GM23338 (cell line): ENCODE measurements around the gene EXOC4. TPM values are rescaled to one million over a fixed set of nuclear protein-coding genes. Genes with fewer than 3 reads are reported as not detected.

Experiments
- ATAC-seq: fragments of 200-7000 bp; cut with Tn5 transposase; 3 replicates; pipeline ENCODE4 v1.9.1; 2020
- DNase-seq: peaks from one replicate; pipeline ENCODE4 v3.0.0-alpha.2; 2015; ENCODE audit warnings: low spot score
- H2AFZ ChIP-seq: fragments of 200-600 bp; sonication (generic); 2 replicates; pipeline ENCODE4 v1.8.0; 2016; ENCODE audit warnings: antibody characterized with exemption, mild to moderate bottlenecking, moderate library complexity
- H3F3A ChIP-seq: fragments of 200-600 bp; sonication (generic); replicated peaks from 2 replicates; pipeline ENCODE4 v1.8.0; 2017; ENCODE audit warnings: antibody characterized with exemption, mixed run types, low read depth
- H3K27ac ChIP-seq: fragments of 200-600 bp; sonication (generic); 2 replicates; pipeline ENCODE4 v1.6.1; 2016; ENCODE audit warnings: low read depth
- H3K27me3 ChIP-seq: fragments of 200-600 bp; sonication (generic); 2 replicates; pipeline ENCODE4 v1.8.0; 2016; ENCODE audit warnings: mild to moderate bottlenecking, mixed run types, moderate library complexity; ENCODE audit not compliant: insufficient read depth
- H3K36me3 ChIP-seq: fragments of 200-600 bp; sonication (generic); 2 replicates; pipeline ENCODE4 v1.8.0; 2016; ENCODE audit warnings: mild to moderate bottlenecking; ENCODE audit not compliant: insufficient read depth
- H3K4me1 ChIP-seq: fragments of 200-600 bp; sonication (generic); 2 replicates; pipeline ENCODE4 v1.8.0; 2016; ENCODE audit warnings: mild to moderate bottlenecking, moderate library complexity; ENCODE audit not compliant: insufficient read depth
- H3K4me2 ChIP-seq: fragments of 200-600 bp; sonication (generic); 2 replicates; pipeline ENCODE4 v1.7.1; 2017; ENCODE audit warnings: mixed run types
- H3K4me3 ChIP-seq: fragments of 200-600 bp; sonication (generic); 2 replicates; pipeline ENCODE4 v1.6.1; 2016; ENCODE audit warnings: mixed run types
- H3K79me2 ChIP-seq: fragments of 200-600 bp; sonication (generic); replicated peaks from 2 replicates; pipeline ENCODE4 v1.8.0; 2017; ENCODE audit warnings: mild to moderate bottlenecking; ENCODE audit not compliant: insufficient read depth
- H3K9me2 ChIP-seq: fragments of 200-600 bp; sonication (generic); 2 replicates; pipeline ENCODE4 v1.8.0; 2017; ENCODE audit not compliant: insufficient read depth
- H4K20me1 ChIP-seq: fragments of 200-600 bp; sonication (generic); replicated peaks from 2 replicates; pipeline ENCODE4 v1.8.0; 2017; ENCODE audit warnings: mild to moderate bottlenecking; ENCODE audit not compliant: insufficient read depth
- H3K27ac Mint-ChIP-seq: 2 replicates; pipeline ENCODE4 v1.8.0; 2020; ENCODE audit warnings: inconsistent platforms, mild to moderate bottlenecking, moderate library complexity, mixed read lengths
- H3K27me3 Mint-ChIP-seq: 3 replicates; pipeline ENCODE4 v1.8.0; 2022; ENCODE audit warnings: low read depth, mild to moderate bottlenecking, moderate library complexity, mixed read lengths, inconsistent platforms; ENCODE audit not compliant: insufficient read depth, poor library complexity
- H3K36me3 Mint-ChIP-seq: 3 replicates; pipeline ENCODE4 v1.8.0; 2021; ENCODE audit warnings: low read depth, mild to moderate bottlenecking, inconsistent platforms, moderate library complexity, mixed read lengths
- H3K4me1 Mint-ChIP-seq: 3 replicates; pipeline ENCODE4 v1.8.0; 2020; ENCODE audit warnings: mild to moderate bottlenecking, inconsistent platforms, mixed read lengths
- H3K4me3 Mint-ChIP-seq: 3 replicates; pipeline ENCODE4 v1.8.0; 2021; ENCODE audit warnings: moderate library complexity, mild to moderate bottlenecking, inconsistent platforms, mixed read lengths
- H3K9me3 Mint-ChIP-seq: 3 replicates; pipeline ENCODE4 v1.8.0; 2020; ENCODE audit warnings: moderate library complexity, mild to moderate bottlenecking, inconsistent platforms, mixed read lengths
- CTCF ChIP-seq, 2 experiments: fragments of 200-600 bp in 1 of 2; sonication (generic) in 1 of 2; conservative IDR thresholded peaks; 2 replicates each; pipeline versions ENCODE4 v1.5.1 to v1.6.1; 2016 to 2017; ENCODE audit warnings: antibody characterized with exemption in 2 of 2, low read depth in 2 of 2, mild to moderate bottlenecking in 2 of 2, moderate library complexity in 1 of 2
- EZH2 ChIP-seq: fragments of 200-600 bp; sonication (generic); IDR thresholded peaks from one replicate; pipeline ENCODE4 v1.8.0; 2017; ENCODE audit warnings: antibody characterized with exemption, mild to moderate bottlenecking, low read depth; ENCODE audit not compliant: unreplicated experiment
- EZH2phosphoT487 ChIP-seq: fragments of 200-600 bp; sonication (generic); IDR thresholded peaks from one replicate; pipeline ENCODE4 v1.8.1; 2018; ENCODE audit warnings: antibody characterized with exemption; ENCODE audit not compliant: unreplicated experiment
- JUNB ChIP-seq: IDR thresholded peaks from one replicate; pipeline ENCODE4 v1.6.1; 2016; ENCODE audit warnings: antibody characterized with exemption; ENCODE audit not compliant: unreplicated experiment
- POLR2AphosphoS5 ChIP-seq: IDR thresholded peaks from 2 replicates; pipeline ENCODE4 v1.6.1; 2016; ENCODE audit warnings: antibody characterized with exemption, low read depth
- STAT1 ChIP-seq: IDR thresholded peaks from one replicate; pipeline ENCODE4 v1.6.1; 2016; ENCODE audit warnings: antibody characterized with exemption; ENCODE audit not compliant: unreplicated experiment
- ZNF114 ChIP-seq: fragments of 250-450 bp; sonication (Bioruptor Pico); IDR thresholded peaks from 2 replicates; pipeline ENCODE4 v1.5.0; 2020; ENCODE audit warnings: mild to moderate bottlenecking, moderate library complexity
- polyA plus RNA-seq: library from polyadenylated mRNA; unstranded; fragments of >200 nt; fragmentation: Nextera tagmentation; extraction: Ambion mirVana; gene quantifications from 2 replicates; pipeline ENCODE4 v1.2.1, GENCODE V29; 2016
- total RNA-seq: library from RNA; depleted of rRNA; stranded (reverse); fragments of >200 nt; shearing (Covaris generic); gene quantifications from 2 replicates; pipeline ENCODE4 v1.2.3, GENCODE V29; 2014
- TF ChIP-seq, protein P1 (sequence below): IDR thresholded peaks from 2 replicates; pipeline ENCODE4 v1.6.1; 2016; ENCODE audit warnings: antibody characterized with exemption

The EXOC4 gene
- total and polyA plus RNA-seq, 2 experiments from 2014 or later: 37.5 to 52.7 TPM

- TF ChIP-seq STAT1: no peak
- TF ChIP-seq EZH2: no peak
- TF ChIP-seq POLR2AphosphoS5: no peak
- no peak for TF ChIP-seq JUNB
These were observed 340.7 kb downstream of the EXOC4 start (continued) for GRCh38 chr7:133593561-133593960.

DNA sequence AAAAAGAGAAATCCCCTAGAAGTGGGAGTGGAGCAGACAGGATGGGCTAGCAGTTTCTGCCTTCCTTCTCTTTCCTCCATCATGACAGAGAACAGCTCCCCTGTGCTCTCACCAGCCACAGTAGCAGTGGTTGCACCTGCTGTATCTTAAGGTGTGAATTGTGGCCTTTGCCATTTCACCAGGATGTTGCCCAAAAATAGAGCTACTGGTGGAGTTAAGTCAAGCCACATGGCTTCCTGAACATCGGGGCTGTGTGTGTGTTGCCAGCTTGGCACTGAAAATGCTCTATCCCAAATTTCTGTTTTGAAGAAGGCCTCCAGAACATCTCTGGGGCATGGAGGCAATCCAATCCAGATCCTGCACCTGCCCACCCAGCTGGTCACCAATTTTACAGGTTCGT lies 348.7 kb downstream of the EXOC4 start:
- no peak for TF ChIP-seq EZH2phosphoT487
- DNase-seq (no peak), ATAC-seq (no peak)
- no peaks in the 10 kb centered on the region for H3K36me3 Mint-ChIP-seq
- H3K27me3 Mint-ChIP-seq: no peaks in the 10 kb centered on the region
- Histone ChIP-seq H4K20me1 (no peaks in the 10 kb centered on the region), H3K4me1 (no peaks in the 10 kb centered on the region), H3F3A (no peaks in the 10 kb centered on the region), H3K27ac (no peak overlapping the region), H3K9me2 (no peaks in the 10 kb centered on the region), H3K27me3 (no peaks in the 10 kb centered on the region), H3K4me3 (no peak overlapping the region), H3K4me2 (no peak overlapping the region), H3K79me2 (no peaks in the 10 kb centered on the region), H3K36me3 (no peaks in the 10 kb centered on the region), H2AFZ (no peak overlapping the region)
- no peak overlapping the region for H3K4me3 Mint-ChIP-seq
- no peaks in the 10 kb centered on the region for H3K9me3 Mint-ChIP-seq
- H3K4me1 Mint-ChIP-seq: peaks cover 10% of the 10 kb centered on the region; the same call in 2 of the 3 replicates
- no peak overlapping the region for H3K27ac Mint-ChIP-seq

GRCh38 chr7:133602291-133602690 lies 349.4 kb downstream of the EXOC4 start:
- H3K4me3 ChIP-seq: no peak overlapping the region
- H3K36me3 ChIP-seq: no peaks in the 10 kb centered on the region
- H3K27ac ChIP-seq: no peak overlapping the region
- H3K4me3 Mint-ChIP-seq: no peak overlapping the region
- no peak overlapping the region for H3K27ac Mint-ChIP-seq
- H4K20me1 ChIP-seq: no peaks in the 10 kb centered on the region
- H3K27me3 Mint-ChIP-seq: no peaks in the 10 kb centered on the region
- no peaks in the 10 kb centered on the region for H3K36me3 Mint-ChIP-seq
- H3K27me3 ChIP-seq: no peaks in the 10 kb centered on the region
- TF ChIP-seq ZNF114 (no peak), CTCF (conservative IDR thresholded peaks at IDR 0.05; ENCODE audit: low read depth in 2 of 2) (no peak), JUNB (no peak), POLR2AphosphoS5 (no peak), EZH2phosphoT487 (no peak)
- TF ChIP-seq, protein P1, sequence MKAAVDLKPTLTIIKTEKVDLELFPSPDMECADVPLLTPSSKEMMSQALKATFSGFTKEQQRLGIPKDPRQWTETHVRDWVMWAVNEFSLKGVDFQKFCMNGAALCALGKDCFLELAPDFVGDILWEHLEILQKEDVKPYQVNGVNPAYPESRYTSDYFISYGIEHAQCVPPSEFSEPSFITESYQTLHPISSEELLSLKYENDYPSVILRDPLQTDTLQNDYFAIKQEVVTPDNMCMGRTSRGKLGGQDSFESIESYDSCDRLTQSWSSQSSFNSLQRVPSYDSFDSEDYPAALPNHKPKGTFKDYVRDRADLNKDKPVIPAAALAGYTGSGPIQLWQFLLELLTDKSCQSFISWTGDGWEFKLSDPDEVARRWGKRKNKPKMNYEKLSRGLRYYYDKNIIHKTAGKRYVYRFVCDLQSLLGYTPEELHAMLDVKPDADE: no peak
- no peaks in the 10 kb centered on the region for H3K4me1 ChIP-seq
- no peaks in the 10 kb centered on the region for H3F3A ChIP-seq
- no peaks in the 10 kb centered on the region for H3K79me2 ChIP-seq
- no peaks in the 10 kb centered on the region for H3K9me2 ChIP-seq
- H2AFZ ChIP-seq: no peak overlapping the region
- peaks cover 10% of the 10 kb centered on the region; the same call in 2 of the 3 replicates for H3K4me1 Mint-ChIP-seq
- H3K4me2 ChIP-seq: no peak overlapping the region
- DNase-seq (peak; percentile 14), ATAC-seq (no peak)
- H3K9me3 Mint-ChIP-seq: no peaks in the 10 kb centered on the region
